ENCODE data around the gene ZNF208.

ZNF208 gene

DNA sequence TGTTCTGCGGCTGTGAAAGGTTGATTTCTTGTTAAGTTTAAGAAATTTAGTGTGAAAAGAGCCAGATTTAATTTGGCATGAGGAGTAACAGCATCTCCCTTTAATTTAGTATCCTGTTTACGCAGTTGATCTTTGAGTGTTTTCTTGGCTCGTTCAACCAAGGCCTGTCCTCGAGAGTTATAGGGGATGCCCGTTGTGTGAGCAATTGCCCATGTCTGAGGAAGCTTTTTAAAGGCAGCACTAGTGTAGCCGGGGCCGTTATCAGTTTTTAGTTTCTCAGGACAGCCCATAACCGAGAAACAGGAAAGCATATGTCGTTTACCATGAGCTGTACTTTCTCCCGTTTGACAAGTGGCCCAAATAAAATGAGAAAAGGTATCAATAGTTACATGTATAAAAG is 127.2 kb downstream of the ZNF208 start:
- DNase-seq: peak; percentile 11

All from fibroblast of skin of right quadriceps (primary cell).